ACC112 (cell line): Measurements from ENCODE around the gene SKI.
"Not testable (repeated sequence)": the region's sequence is repeated elsewhere in the genome, so short reads cannot be mapped to it uniquely, and the experiment has no call there.

ENCODE experiments used
- H2AFZ ChIP-seq: fragments of 200-600 bp; sonication (generic); one replicate; pipeline ENCODE4 v1.6.0; 2017; ENCODE audit warnings: antibody characterized with exemption, low read length; ENCODE audit not compliant: unreplicated experiment
- H3K27ac ChIP-seq: fragments of 200-600 bp; sonication (generic); 2 replicates; pipeline ENCODE4 v1.5.1; 2014; ENCODE audit warnings: low read depth, mild to moderate bottlenecking, antibody characterized with exemption, low read length, moderate library complexity
- H3K27me3 ChIP-seq: fragments of 200-600 bp; sonication (generic); 2 replicates; pipeline ENCODE4 v1.6.1; 2014; ENCODE audit warnings: mild to moderate bottlenecking, antibody characterized with exemption, low read length, moderate library complexity, mixed read lengths; ENCODE audit not compliant: insufficient read depth
- H3K36me3 ChIP-seq: fragments of 200-600 bp; sonication (generic); 2 replicates; pipeline ENCODE4 v1.6.1; 2016; ENCODE audit warnings: mild to moderate bottlenecking, antibody characterized with exemption, low read length, moderate library complexity, mixed read lengths; ENCODE audit not compliant: insufficient read depth
- H3K4me1 ChIP-seq: fragments of 200-600 bp; sonication (generic); one replicate; pipeline ENCODE4 v1.6.1; 2016; ENCODE audit warnings: low read length, mixed read lengths; ENCODE audit not compliant: insufficient read depth, unreplicated experiment, control insufficient read depth
- H3K4me3 ChIP-seq: fragments of 200-600 bp; sonication (generic); 2 replicates; pipeline ENCODE4 v1.5.1; 2014; ENCODE audit warnings: mild to moderate bottlenecking, low read depth, low read length
- H3K79me2 ChIP-seq: fragments of 200-600 bp; sonication (generic); one replicate; pipeline ENCODE4 v1.6.0; 2016; ENCODE audit warnings: low read length; ENCODE audit not compliant: control insufficient read depth, unreplicated experiment, insufficient read depth

Gene SKI

DNA sequence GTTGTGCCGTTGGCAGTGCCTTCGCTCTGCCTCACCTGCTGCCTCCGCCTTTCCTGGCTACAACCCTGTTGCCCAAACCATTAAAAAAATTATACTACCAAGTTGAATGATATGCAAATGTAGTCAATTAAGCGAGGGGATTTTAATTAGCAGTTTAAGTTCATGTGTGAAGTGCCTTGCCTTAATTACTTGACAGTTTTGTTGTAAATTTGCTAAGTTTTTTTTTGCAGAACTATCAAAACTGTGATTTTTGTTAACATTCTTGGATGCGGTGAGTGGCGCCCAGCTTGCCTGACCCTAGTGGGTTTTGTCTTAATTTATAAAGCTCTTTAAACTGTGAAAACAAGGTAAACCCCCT is 10.9 kb downstream of the SKI start:
- Histone ChIP-seq H3K4me3 (no peak overlapping the region), H3K27ac (no peak overlapping the region)

DNA sequence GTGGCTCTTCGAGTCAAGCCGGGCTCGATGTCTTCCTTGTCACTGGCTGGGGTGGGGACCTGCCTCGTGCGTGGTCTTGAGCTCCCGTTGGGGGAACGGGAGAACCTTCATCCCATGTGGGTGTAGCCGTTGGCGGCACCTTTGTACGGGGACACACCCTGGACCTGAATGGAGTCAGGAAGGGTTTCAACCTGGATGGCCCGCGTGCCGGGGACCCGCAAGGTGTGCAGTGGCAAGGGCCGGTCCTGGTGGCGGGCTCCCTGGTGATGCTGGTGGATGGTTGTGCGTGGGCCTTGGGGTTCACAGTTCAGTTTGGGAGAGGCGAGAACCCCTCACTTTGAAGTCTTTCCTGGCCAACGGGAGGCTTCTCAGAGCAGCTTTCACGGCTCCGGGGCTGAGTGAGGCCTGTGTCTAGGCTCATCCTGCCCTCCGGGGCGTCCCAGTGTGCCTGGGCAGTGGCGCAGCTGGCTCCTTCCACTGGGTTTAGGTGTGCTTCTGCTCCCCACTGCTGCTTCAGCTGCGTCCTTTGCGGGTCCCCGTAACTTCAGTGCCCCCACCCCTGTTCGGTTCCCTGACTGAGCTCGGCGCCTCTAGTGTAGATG is 11.4 kb downstream of the SKI start:
- Histone ChIP-seq H2AFZ (no peak overlapping the region), H3K36me3 (no peaks in the 10 kb centered on the region), H3K4me1 (peaks cover 37% of the 10 kb centered on the region), H3K4me3 (no peak overlapping the region), H3K79me2 (peaks cover 96% of the 10 kb centered on the region), H3K27ac (no peak overlapping the region), H3K27me3 (no peaks in the 10 kb centered on the region)

More for the DNA sequence above, 10.9 kb downstream of the SKI start:
- Histone ChIP-seq H3K27me3 (no peaks in the 10 kb centered on the region), H3K4me1 (peaks cover 38% of the 10 kb centered on the region), H3K36me3 (no peaks in the 10 kb centered on the region), H3K79me2 (peaks cover 94% of the 10 kb centered on the region), H2AFZ (no peak overlapping the region)

DNA sequence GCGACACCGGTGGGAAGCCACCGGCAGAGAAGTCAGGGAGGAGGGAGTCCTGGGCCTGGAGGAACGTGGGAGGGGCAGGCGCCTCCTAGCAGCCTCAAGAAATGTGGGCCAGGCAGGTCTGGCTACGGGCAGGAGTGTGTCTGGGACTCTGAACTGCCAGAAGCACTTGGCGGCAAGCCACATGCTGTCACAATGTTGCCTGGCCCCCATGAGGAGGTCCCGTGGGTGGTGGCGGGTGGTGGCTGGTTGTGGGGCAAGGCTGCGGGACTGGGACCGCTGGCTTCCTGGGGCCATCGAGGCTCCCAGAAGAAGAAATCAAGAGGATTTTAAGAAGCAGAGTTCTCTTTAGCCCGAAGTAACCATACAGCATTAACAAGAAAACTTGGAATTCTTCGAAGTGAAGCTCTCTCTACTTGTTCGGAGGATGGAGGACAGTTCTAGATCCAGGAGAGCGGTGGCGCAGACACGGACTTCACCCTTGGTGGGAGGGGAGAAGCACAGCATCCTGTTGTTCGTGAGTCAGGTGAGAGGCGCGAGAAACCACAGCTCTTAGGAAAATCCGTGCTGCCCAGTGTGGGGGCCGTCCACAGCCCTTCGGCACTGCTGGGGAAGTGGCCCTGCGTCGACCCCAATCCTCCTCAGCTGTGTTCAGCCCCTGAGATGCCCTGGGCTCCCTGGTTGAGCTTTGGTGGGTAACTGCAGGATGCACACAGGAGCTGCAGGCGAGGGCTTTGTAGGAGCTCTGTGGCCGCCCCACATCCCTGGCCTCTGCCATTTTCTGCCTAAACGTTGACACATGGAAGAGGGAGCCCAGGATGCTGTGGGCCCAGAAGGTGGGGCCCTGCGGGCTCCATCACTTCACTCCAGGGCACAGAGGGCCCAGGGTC is 12.4 kb downstream of the SKI start:
- H3K27ac ChIP-seq = no peak overlapping the region
- peaks cover 95% of the 10 kb centered on the region for H3K79me2 ChIP-seq
- peaks cover 34% of the 10 kb centered on the region for H3K4me1 ChIP-seq
- H3K27me3 ChIP-seq = no peaks in the 10 kb centered on the region
- no peak overlapping the region for H3K4me3 ChIP-seq
- no peak overlapping the region for H2AFZ ChIP-seq
- H3K36me3 ChIP-seq = no peaks in the 10 kb centered on the region

DNA sequence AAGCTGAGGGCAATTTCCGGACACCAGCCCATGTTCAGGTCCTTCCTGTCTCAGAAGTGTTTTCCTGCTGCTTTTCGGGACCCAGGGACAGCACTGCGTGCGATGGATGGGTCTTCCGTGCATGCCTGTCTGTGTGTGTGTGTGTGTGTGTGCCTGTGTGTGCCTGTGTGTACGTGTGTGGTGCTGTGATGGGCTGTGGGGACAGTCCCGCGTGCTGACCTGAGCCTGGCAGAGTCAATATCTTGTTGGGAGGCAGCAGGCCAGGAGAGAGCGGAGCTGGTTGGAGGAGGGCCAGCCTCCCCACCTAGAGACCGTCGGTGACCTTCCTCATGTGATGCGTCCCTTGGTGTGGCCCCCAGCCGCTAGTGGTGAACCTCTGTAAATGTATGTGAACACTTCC is 13.7 kb downstream of the SKI start:
- Histone ChIP-seq H3K27me3 (no peaks in the 10 kb centered on the region), H3K4me1 (peaks cover 37% of the 10 kb centered on the region), H3K27ac (no peak overlapping the region), H2AFZ (no peak overlapping the region), H3K36me3 (no peaks in the 10 kb centered on the region), H3K79me2 (peaks cover 97% of the 10 kb centered on the region), H3K4me3 (no peak overlapping the region)

DNA sequence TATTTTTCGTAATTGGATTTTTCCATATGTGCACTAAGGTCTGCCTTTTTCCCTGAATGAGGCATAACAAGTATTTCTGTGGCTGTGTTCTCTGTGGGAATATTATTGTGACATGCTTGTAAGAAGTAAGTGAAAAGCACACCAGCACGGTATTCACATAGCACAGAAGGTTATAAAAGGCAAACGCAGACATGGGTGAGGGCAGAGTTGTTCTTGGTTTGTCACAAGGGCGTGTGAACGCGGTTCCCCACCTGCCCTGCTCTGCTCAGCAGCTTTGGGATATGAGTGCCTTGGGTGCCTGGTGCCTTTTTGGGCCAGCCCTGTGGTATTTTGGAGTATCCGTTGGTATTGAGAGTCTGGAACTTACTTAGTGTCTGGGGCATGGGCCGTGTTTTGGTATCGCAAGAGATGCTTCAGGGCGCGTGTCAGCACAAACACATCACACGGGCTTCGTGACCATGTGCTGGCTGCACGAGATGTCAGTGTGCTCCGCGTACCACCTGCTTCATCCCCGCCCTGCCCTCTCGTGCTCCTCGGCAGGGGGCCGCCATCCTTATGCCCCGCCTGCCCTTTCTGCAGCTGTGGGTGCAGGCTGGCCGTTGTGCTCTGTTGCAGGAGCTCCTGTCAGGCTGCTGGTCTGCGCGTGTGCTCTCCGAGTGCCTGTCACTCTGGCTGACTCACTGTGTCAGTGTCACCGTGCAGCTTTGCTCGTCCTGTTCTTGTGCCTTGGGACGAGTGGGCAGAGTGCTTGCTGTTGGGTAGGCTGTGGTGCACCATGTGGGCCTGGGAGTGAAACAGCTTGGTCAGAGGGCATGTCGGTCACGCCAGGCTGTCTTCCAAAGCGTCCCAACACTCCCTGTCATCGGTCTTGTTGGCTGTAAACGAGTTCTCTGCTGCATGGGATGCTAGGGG is 15.0 kb downstream of the SKI start:
- H3K27me3 ChIP-seq = no peaks in the 10 kb centered on the region
- H3K27ac ChIP-seq = no peak overlapping the region
- peaks cover 29% of the 10 kb centered on the region for H3K4me1 ChIP-seq
- H3K4me3 ChIP-seq = no peak overlapping the region
- H2AFZ ChIP-seq = no peak overlapping the region
- H3K36me3 ChIP-seq = no peaks in the 10 kb centered on the region
- H3K79me2 ChIP-seq = peaks cover 97% of the 10 kb centered on the region

- Histone ChIP-seq H3K4me1 (peaks cover 15% of the 10 kb centered on the region), H3K79me2 (peaks cover 95% of the 10 kb centered on the region)
- H3K36me3 ChIP-seq, H3K27me3 ChIP-seq, H3K27ac ChIP-seq, H2AFZ ChIP-seq, H3K4me3 ChIP-seq: not testable (repeated sequence)
Measured at GRCh38 chr1:2247045-2247394, 18.9 kb downstream of the SKI start.

DNA sequence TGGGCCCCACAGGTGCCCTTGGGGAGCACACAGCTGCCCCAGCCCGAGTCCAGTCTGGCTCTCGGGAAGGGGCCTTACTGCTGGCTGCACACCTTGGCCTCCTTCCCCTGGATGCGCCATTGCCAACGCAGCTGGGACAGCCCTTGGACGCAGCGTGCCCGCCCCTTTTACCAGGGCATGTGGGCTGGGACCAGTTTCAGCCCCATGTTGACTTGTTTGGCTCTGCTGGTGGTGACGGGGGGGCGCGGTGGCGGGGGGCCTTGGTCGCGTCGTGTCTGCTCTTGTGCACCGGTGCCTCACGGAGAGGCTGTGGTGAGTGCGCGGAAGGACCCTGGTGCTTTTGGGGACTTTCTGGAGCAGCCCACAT is 19.6 kb downstream of the SKI start:
- Histone ChIP-seq H3K79me2 (peaks cover 95% of the 10 kb centered on the region), H3K27ac (no peak overlapping the region), H3K36me3 (0 out of 2 replicates have a peak, but pooled peaks cover 3% of the 10 kb centered on the region), H3K27me3 (no peaks in the 10 kb centered on the region), H3K4me1 (peaks cover 15% of the 10 kb centered on the region), H2AFZ (no peak overlapping the region), H3K4me3 (no peak overlapping the region)

GRCh38 chr1:2248127-2248826 is 20.2 kb downstream of the SKI start:
- Histone ChIP-seq H3K4me3 (no peak overlapping the region), H3K79me2 (peaks cover 95% of the 10 kb centered on the region), H3K4me1 (peaks cover 15% of the 10 kb centered on the region), H2AFZ (no peak overlapping the region), H3K27ac (no peak overlapping the region), H3K36me3 (peaks cover 5% of the 10 kb centered on the region; the same call in 1 of the 2 replicates), H3K27me3 (no peaks in the 10 kb centered on the region)

- Histone ChIP-seq H3K4me3 (no peak overlapping the region), H3K27me3 (no peaks in the 10 kb centered on the region), H3K27ac (no peak overlapping the region), H2AFZ (no peak overlapping the region), H3K4me1 (peaks cover 15% of the 10 kb centered on the region), H3K79me2 (peaks cover 96% of the 10 kb centered on the region), H3K36me3 (peaks cover 11% of the 10 kb centered on the region; the same call in 1 of the 2 replicates)
Measured at GRCh38 chr1:2248854-2249558, 20.9 kb downstream of the SKI start.

DNA sequence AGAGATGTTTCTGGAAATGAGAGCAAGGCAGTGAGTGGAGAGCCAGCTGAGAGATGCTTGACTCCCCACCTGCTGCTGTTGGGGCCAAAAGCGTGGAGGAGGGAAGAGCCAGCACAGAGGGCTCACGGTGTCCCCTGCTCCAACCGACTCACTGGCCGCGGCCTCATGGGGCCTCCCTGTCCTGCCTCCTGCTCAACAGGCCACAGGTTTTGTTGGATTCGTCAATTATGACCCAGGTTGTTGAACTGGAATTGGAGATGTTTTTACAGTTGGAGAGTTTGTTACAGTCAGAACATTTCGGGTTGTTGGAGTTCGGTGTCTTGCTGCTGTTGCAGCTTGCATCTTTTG is 21.4 kb downstream of the SKI start:
- Histone ChIP-seq H3K36me3 (peaks cover 17% of the 10 kb centered on the region; the same call in 1 of the 2 replicates), H3K4me1 (peaks cover 13% of the 10 kb centered on the region), H3K27me3 (no peaks in the 10 kb centered on the region), H3K27ac (no peak overlapping the region), H2AFZ (no peak overlapping the region), H3K4me3 (no peak overlapping the region), H3K79me2 (peaks cover 97% of the 10 kb centered on the region)
